Measurements from ENCODE around the gene COX6A2. TPM values are rescaled to one million over a fixed set of nuclear protein-coding genes. Genes with fewer than 3 reads are reported as not detected.

COX6A2 gene
- not detected for polyA plus RNA-seq (2012; ENCODE audit: insufficient read depth, insufficient read length, low read depth)

DNA sequence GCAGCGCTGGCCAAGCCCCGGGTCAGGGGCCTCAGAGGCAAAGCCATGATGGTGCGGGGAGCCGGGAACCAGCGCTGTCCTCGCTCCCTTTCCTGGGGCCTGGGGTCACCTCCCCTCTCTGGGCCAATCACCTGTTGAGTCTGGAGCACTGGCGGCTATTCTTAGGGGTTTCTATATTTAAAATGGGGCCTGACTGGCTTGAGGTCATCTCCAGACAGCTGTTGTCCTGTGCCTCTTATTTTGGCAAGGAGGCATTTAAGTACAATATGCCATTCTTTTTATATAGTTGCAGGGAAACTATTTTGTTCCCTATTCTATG, at the start of gene COX6A2:
Gene COX6A2 (minus strand): TSS at position 82 of the 319 bp plus-strand sequence. CDS start 35 bp downstream, at position 47.
- no peaks in the 10 kb centered on the region for H3K9me3 ChIP-seq
- TF ChIP-seq, protein P1, sequence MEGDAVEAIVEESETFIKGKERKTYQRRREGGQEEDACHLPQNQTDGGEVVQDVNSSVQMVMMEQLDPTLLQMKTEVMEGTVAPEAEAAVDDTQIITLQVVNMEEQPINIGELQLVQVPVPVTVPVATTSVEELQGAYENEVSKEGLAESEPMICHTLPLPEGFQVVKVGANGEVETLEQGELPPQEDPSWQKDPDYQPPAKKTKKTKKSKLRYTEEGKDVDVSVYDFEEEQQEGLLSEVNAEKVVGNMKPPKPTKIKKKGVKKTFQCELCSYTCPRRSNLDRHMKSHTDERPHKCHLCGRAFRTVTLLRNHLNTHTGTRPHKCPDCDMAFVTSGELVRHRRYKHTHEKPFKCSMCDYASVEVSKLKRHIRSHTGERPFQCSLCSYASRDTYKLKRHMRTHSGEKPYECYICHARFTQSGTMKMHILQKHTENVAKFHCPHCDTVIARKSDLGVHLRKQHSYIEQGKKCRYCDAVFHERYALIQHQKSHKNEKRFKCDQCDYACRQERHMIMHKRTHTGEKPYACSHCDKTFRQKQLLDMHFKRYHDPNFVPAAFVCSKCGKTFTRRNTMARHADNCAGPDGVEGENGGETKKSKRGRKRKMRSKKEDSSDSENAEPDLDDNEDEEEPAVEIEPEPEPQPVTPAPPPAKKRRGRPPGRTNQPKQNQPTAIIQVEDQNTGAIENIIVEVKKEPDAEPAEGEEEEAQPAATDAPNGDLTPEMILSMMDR (IDR thresholded peaks at IDR 0.05; ENCODE audit: low read depth, low read length): no peak
- no peak within 1 kb of the TSS for H3K4me3 ChIP-seq (ENCODE audit: low read depth, low read length)
- DNase-seq: no peak
- H3K36me3 ChIP-seq: no peaks in the 10 kb centered on the region
- H3K27me3 ChIP-seq: no peaks in the 10 kb centered on the region
- H3K4me1 ChIP-seq: no peaks in the 10 kb centered on the region

DNA sequence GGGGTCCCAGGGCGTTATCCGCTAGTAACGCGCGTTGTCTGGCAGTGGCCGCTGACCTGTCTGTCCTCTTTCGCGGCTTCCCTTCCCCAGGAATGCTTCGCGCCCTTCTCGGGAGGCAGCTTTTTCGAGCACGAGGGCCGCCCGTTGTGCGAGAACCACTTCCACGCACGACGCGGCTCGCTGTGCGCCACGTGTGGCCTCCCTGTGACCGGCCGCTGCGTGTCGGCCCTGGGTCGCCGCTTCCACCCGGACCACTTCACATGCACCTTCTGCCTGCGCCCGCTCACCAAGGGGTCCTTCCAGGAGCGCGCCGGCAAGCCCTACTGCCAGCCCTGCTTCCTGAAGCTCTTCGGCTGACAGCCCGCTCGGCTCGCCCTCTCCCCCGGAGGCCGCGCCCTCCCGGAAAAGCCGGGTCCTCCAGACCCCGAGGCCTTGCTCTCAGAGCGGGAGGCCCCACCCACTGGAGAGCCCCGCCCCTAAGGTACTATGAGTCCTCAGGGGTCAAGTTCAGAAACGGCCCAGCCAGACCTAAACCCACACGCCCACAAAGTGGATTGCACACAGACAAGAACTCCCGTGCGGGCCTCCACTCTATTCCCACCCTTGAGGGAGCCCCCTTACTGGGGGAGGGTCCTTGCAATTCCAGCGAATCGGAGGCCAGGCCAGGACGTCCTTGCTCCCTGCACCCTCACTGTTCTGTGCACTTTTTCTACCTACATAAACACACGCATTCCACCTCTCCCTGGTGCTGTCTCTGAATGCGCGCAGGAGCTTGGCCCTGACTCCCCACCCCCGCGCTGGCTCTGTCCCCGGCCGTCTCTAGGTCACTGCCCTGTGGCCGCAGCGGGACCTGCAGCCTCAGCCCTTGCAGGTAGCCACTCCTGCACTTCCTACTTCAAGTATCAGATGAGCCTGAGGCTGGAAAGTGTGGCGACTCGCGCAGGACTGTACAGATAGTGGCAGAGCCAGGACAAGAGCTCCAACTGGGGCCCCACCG, 49.4 kb upstream of the COX6A2 start:
- no peaks in the 10 kb centered on the region for H3K27me3 ChIP-seq
- H3K4me3 ChIP-seq (ENCODE audit: low read depth, low read length): no peak overlapping the region
- no peaks in the 10 kb centered on the region; the same call in 1 of the 2 replicates for H3K36me3 ChIP-seq
- H3K9me3 ChIP-seq: no peaks in the 10 kb centered on the region
- no peak for DNase-seq
- H3K4me1 ChIP-seq: peaks cover 4% of the 10 kb centered on the region; the same call in 1 of the 2 replicates
- TF ChIP-seq, protein P1 (IDR thresholded peaks at IDR 0.05; ENCODE audit: low read depth, low read length): no peak

DNA sequence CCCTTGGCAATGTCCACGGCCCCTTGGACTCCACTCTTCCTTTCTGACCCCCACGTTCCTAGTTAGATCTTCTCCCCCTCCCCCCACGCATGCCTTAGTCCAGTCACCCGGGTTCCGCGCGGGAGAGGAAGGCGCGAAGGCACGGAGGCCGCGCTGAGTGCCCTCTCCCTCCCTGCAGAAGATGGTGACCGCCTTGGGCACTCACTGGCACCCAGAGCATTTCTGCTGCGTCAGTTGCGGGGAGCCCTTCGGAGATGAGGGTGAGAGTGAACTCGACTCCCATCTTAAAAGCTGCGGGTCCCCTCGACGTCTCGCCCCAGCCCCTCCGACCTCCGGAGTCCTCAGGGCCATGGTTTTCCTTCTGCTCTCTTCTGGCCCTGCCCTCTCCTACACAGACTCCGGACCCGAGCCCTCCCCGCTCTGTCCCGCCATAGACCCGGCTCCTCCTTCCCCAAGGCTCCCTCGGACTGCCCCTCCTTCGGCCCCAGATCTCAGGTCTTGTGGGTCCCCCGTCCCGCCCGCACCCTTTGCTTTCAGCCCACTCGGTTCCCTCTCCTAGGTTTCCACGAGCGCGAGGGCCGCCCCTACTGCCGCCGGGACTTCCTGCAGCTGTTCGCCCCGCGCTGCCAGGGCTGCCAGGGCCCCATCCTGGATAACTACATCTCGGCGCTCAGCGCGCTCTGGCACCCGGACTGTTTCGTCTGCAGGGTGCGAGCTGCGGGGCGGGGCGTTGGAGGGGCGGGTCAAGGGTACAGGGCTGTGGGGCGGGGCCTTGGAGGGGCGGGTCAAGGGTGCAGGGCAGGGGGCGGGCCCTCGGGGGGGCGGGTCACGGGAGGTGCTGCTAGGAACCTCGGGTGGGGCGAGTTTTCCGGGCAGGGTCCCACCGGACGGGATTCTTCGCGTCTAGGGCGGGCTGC, 48.4 kb upstream of the COX6A2 start:
- no peaks in the 10 kb centered on the region for H3K27me3 ChIP-seq
- H3K9me3 ChIP-seq: no peaks in the 10 kb centered on the region
- no peak for DNase-seq
- H3K4me3 ChIP-seq (ENCODE audit: low read depth, low read length): no peak overlapping the region
- H3K36me3 ChIP-seq: no peaks in the 10 kb centered on the region; the same call in 1 of the 2 replicates
- TF ChIP-seq, protein P1 (IDR thresholded peaks at IDR 0.05; ENCODE audit: low read depth, low read length): no peak
- peaks cover 4% of the 10 kb centered on the region; the same call in 1 of the 2 replicates for H3K4me1 ChIP-seq

- TF ChIP-seq, protein P1 (IDR thresholded peaks at IDR 0.05; ENCODE audit: low read depth, low read length): no peak
- DNase-seq: no peak
- H3K36me3 ChIP-seq: no peaks in the 10 kb centered on the region; the same call in 1 of the 2 replicates
- peaks cover 4% of the 10 kb centered on the region; the same call in 1 of the 2 replicates for H3K4me1 ChIP-seq
- no peaks in the 10 kb centered on the region for H3K9me3 ChIP-seq
- no peaks in the 10 kb centered on the region for H3K27me3 ChIP-seq
- no peak overlapping the region for H3K4me3 ChIP-seq (ENCODE audit: low read depth, low read length)
Measured at GRCh38 chr16:31475946-31476302, 47.8 kb upstream of the COX6A2 start.

- DNase-seq: no peak
Measured at GRCh38 chr16:31474773-31475738, 46.9 kb upstream of the COX6A2 start.

More at GRCh38 chr16:31474773-31475738, 46.9 kb upstream of the COX6A2 start:
- Histone ChIP-seq H3K36me3 (no peaks in the 10 kb centered on the region; the same call in 1 of the 2 replicates), H3K27me3 (no peaks in the 10 kb centered on the region), H3K4me1 (peaks cover 4% of the 10 kb centered on the region; the same call in 1 of the 2 replicates), H3K9me3 (no peaks in the 10 kb centered on the region), H3K4me3 (ENCODE audit: low read depth, low read length) (no peak overlapping the region)
- TF ChIP-seq, protein P1 (IDR thresholded peaks at IDR 0.05; ENCODE audit: low read depth, low read length): no peak
